ENCODE measurements around the gene TRPT1.

DNA sequence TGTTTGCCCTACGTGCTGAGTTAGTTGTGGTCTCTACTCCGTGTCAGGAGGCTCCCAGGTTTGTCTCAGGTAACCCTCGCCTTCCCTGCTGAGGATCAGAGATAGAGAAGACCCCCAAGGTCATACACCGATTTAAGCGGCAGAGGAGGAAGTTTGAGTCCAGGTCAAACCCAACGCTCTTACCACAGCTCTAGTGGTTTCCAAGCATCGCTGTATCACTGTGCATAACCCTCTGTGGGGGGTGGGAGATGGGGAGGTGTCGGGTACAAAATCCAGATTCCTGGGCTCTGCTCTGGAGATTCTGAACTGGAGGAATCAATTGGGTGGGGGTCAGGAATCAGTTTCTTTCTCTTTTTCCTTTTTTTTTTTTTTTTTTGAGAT is 5.0 kb upstream of the TRPT1 start:
- TF ChIP-seq CEBPB (IDR thresholded peaks at IDR 0.05) = no peak
- no peak for TF ChIP-seq REST (IDR thresholded peaks at IDR 0.05; ENCODE audit: low read depth)
- no peak for TF ChIP-seq FOXM1 (IDR thresholded peaks at IDR 0.05; ENCODE audit: borderline replicate concordance, low read depth)
- TF ChIP-seq TEAD4 (IDR thresholded peaks at IDR 0.05) = no peak
- no peak for TF ChIP-seq NFIC (IDR thresholded peaks at IDR 0.05)
- TF ChIP-seq EP300 (IDR thresholded peaks at IDR 0.05; ENCODE audit: borderline replicate concordance) = no peak
- TF ChIP-seq EGR1 (IDR thresholded peaks at IDR 0.05) = no peak
- TF ChIP-seq RAD21 (IDR thresholded peaks at IDR 0.05; ENCODE audit: low read depth) = no peak

All from Ishikawa (cell line).